ENCODE data around the gene CDC42BPA. TPM values are rescaled to one million over a fixed set of nuclear protein-coding genes. Genes with fewer than 3 reads are reported as not detected.

Gene CDC42BPA
- polyA plus RNA-seq, 3 donors: 0.20 to 0.45 (median 0.39) TPM

GRCh38 chr1:227009937-227010336 is 308.4 kb downstream of the CDC42BPA start:
- Mint-ChIP-seq H3K9me3 (peaks cover 0 to 2% (median 0%) of the 10 kb centered on the region in 7 donors), H3K4me1 (no peaks in the 10 kb centered on the region), H3K27me3 (ENCODE audit: low read depth in 3 of 3) (peaks cover 0 to 1% (median 0%) of the 10 kb centered on the region in 3 donors), H3K27ac (no peak overlapping the region), H3K4me3 (no peak overlapping the region), H3K36me3 (no peaks in the 10 kb centered on the region)
- no peak for DNase-seq
- Histone ChIP-seq H3K4me2 (replicated peaks; ENCODE audit: extremely low read depth, low read length, poor library complexity, severe bottlenecking) (no peak overlapping the region), H2AFZ (ENCODE audit: insufficient read depth, low read depth, low read length, poor library complexity, severe bottlenecking) (no peak overlapping the region), H3K4me3 (replicated peaks in 1 of 3; ENCODE audit: low read depth in 2 of 3, low read length in 3 of 3) (no peak overlapping the region), H4K20me1 (ENCODE audit: insufficient read depth, low read length) (no peaks in the 10 kb centered on the region), H3K36me3 (replicated peaks in 1 of 2; ENCODE audit: control insufficient read depth in 1 of 2, insufficient read depth in 2 of 2, low read length in 2 of 2) (no peaks in the 10 kb centered on the region), H3K4me1 (ENCODE audit: control insufficient read depth in 1 of 2, insufficient read depth in 2 of 2, low read length in 2 of 2) (no peaks in the 10 kb centered on the region), H3K27me3 (ENCODE audit: control insufficient read depth in 2 of 2, insufficient read depth in 2 of 2, low read length in 2 of 2) (no peaks in the 10 kb centered on the region), H3K9ac (ENCODE audit: insufficient read depth, low read length, poor library complexity, severe bottlenecking) (no peak overlapping the region), H3K27ac (ENCODE audit: low read depth in 1 of 2, low read length in 2 of 2) (no peak overlapping the region), H3K79me2 (ENCODE audit: insufficient read depth, low read length) (no peaks in the 10 kb centered on the region), H3K9me3 (replicated peaks in 1 of 2; ENCODE audit: control insufficient read depth in 1 of 2, insufficient read depth in 1 of 2, low read length in 2 of 2) (no peaks in the 10 kb centered on the region)
- no peak for TF ChIP-seq CTCF (IDR thresholded peaks at IDR 0.05)
- intact Hi-C loops (cut with micrococcal nuclease): no loop called here

- peaks cover 4% of the 10 kb centered on the region for H3K4me1 Mint-ChIP-seq
- H3K36me3 Mint-ChIP-seq: no peaks in the 10 kb centered on the region
- peaks cover 0 to 1% (median 0%) of the 10 kb centered on the region in 3 donors for H3K27me3 Mint-ChIP-seq (ENCODE audit: low read depth in 3 of 3)
- H3K9me3 Mint-ChIP-seq: peaks cover 0 to 2% (median 0%) of the 10 kb centered on the region in 7 donors
- H4K20me1 ChIP-seq (ENCODE audit: insufficient read depth, low read length): no peaks in the 10 kb centered on the region
- no peak overlapping the region for H3K4me3 ChIP-seq (replicated peaks in 1 of 3; ENCODE audit: low read depth in 2 of 3, low read length in 3 of 3)
- 98% methylated on average over 4 of the region's 5 CpGs for WGBS (ENCODE audit: insufficient coverage)
- H3K27ac ChIP-seq (ENCODE audit: low read depth in 1 of 2, low read length in 2 of 2): no peak overlapping the region
- no peaks in the 10 kb centered on the region for H3K27me3 ChIP-seq (ENCODE audit: control insufficient read depth in 2 of 2, insufficient read depth in 2 of 2, low read length in 2 of 2)
- intact Hi-C loops (cut with micrococcal nuclease): no loop called here
- H3K36me3 ChIP-seq (replicated peaks in 1 of 2; ENCODE audit: control insufficient read depth in 1 of 2, insufficient read depth in 2 of 2, low read length in 2 of 2): no peaks in the 10 kb centered on the region
- TF ChIP-seq CTCF (IDR thresholded peaks at IDR 0.05): no peak
- no peaks in the 10 kb centered on the region for H3K4me1 ChIP-seq (ENCODE audit: control insufficient read depth in 1 of 2, insufficient read depth in 2 of 2, low read length in 2 of 2)
- DNase-seq: no peak
- no peak overlapping the region for H3K9ac ChIP-seq (ENCODE audit: insufficient read depth, low read length, poor library complexity, severe bottlenecking)
- H3K4me2 ChIP-seq (replicated peaks; ENCODE audit: extremely low read depth, low read length, poor library complexity, severe bottlenecking): no peak overlapping the region
- H3K79me2 ChIP-seq (ENCODE audit: insufficient read depth, low read length): no peaks in the 10 kb centered on the region
- no peaks in the 10 kb centered on the region for H3K9me3 ChIP-seq (replicated peaks in 1 of 2; ENCODE audit: control insufficient read depth in 1 of 2, insufficient read depth in 1 of 2, low read length in 2 of 2)
- no peak overlapping the region for H2AFZ ChIP-seq (ENCODE audit: insufficient read depth, low read depth, low read length, poor library complexity, severe bottlenecking)
- H3K4me3 Mint-ChIP-seq: no peak overlapping the region
- H3K27ac Mint-ChIP-seq: no peak overlapping the region
Measured at GRCh38 chr1:227006226-227006796, 312.0 kb downstream of the CDC42BPA start.
